Neural crest cell (in vitro differentiated cells): ENCODE data around the gene IFNAR2. TPM values are rescaled to one million over a fixed set of nuclear protein-coding genes. Genes with fewer than 3 reads are reported as not detected.

ENCODE experiments used
- DNase-seq: peaks from one replicate; pipeline ENCODE4 v3.0.0; 2021; ENCODE audit warnings: low read depth, mixed read lengths, low spot score
- H3K27ac Mint-ChIP-seq: one replicate; pipeline ENCODE4 v1.8.0; 2021; ENCODE audit warnings: mild to moderate bottlenecking, mixed read lengths; ENCODE audit not compliant: unreplicated experiment
- H3K27me3 Mint-ChIP-seq: 2 replicates; pipeline ENCODE4 v1.8.0; 2021; ENCODE audit warnings: low read depth, mild to moderate bottlenecking, mixed read lengths
- H3K36me3 Mint-ChIP-seq: 2 replicates; pipeline ENCODE4 v1.8.0; 2021; ENCODE audit warnings: low read depth, mild to moderate bottlenecking, mixed read lengths
- H3K4me1 Mint-ChIP-seq: 2 replicates; pipeline ENCODE4 v1.8.0; 2021; ENCODE audit warnings: mixed read lengths
- H3K4me3 Mint-ChIP-seq: one replicate; pipeline ENCODE4 v1.8.0; 2021; ENCODE audit warnings: mild to moderate bottlenecking, mixed read lengths
- H3K9me3 Mint-ChIP-seq: 2 replicates; pipeline ENCODE4 v1.8.0; 2021; ENCODE audit warnings: mixed read lengths
- total RNA-seq: library from RNA; stranded (reverse); gene quantifications from 2 replicates; pipeline ENCODE4 v1.2.1, GENCODE V29; 2021
- TF ChIP-seq, protein P1 (sequence below): fragments of 200-600 bp; sonication (generic); conservative IDR thresholded peaks from 2 replicates; pipeline ENCODE4 v1.5.0; 2021; ENCODE audit warnings: antibody characterized with exemption, mild to moderate bottlenecking

The IFNAR2 gene
- total RNA-seq, 1 donor from 2014 or later = 10.8 TPM

GRCh38 chr21:33266050-33266788, 36.5 kb downstream of the IFNAR2 start, which contains the start of gene IL10RB:
Gene IL10RB (plus strand): TSS chr21:33266367. CDS start chr21:33266466, 99 bp downstream.
- Mint-ChIP-seq H3K27ac (no peak within 1 kb of the TSS), H3K36me3 (no peaks in the 10 kb centered on the region), H3K9me3 (no peaks in the 10 kb centered on the region), H3K4me1 (peaks cover 21% of the 10 kb centered on the region), H3K4me3 (peak within 1 kb of the TSS; percentile 91), H3K27me3 (no peaks in the 10 kb centered on the region)
- peak; percentile 53 for DNase-seq
- TF ChIP-seq, protein P1, sequence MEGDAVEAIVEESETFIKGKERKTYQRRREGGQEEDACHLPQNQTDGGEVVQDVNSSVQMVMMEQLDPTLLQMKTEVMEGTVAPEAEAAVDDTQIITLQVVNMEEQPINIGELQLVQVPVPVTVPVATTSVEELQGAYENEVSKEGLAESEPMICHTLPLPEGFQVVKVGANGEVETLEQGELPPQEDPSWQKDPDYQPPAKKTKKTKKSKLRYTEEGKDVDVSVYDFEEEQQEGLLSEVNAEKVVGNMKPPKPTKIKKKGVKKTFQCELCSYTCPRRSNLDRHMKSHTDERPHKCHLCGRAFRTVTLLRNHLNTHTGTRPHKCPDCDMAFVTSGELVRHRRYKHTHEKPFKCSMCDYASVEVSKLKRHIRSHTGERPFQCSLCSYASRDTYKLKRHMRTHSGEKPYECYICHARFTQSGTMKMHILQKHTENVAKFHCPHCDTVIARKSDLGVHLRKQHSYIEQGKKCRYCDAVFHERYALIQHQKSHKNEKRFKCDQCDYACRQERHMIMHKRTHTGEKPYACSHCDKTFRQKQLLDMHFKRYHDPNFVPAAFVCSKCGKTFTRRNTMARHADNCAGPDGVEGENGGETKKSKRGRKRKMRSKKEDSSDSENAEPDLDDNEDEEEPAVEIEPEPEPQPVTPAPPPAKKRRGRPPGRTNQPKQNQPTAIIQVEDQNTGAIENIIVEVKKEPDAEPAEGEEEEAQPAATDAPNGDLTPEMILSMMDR = no peak

- no peaks in the 10 kb centered on the region for H3K36me3 Mint-ChIP-seq
- TF ChIP-seq, protein P1 = no peak
- peak overlapping the region; percentile 91 for H3K4me3 Mint-ChIP-seq
- DNase-seq = no peak
- peaks cover 21% of the 10 kb centered on the region for H3K4me1 Mint-ChIP-seq
- H3K27me3 Mint-ChIP-seq = no peaks in the 10 kb centered on the region
- no peaks in the 10 kb centered on the region for H3K9me3 Mint-ChIP-seq
- no peak overlapping the region for H3K27ac Mint-ChIP-seq
These were observed 37.0 kb downstream of the IFNAR2 start for GRCh38 chr21:33266789-33267135.

GRCh38 chr21:33267250-33267649, 37.5 kb downstream of the IFNAR2 start:
- Mint-ChIP-seq H3K27ac (no peak overlapping the region), H3K4me1 (peaks cover 21% of the 10 kb centered on the region), H3K9me3 (no peaks in the 10 kb centered on the region), H3K36me3 (no peaks in the 10 kb centered on the region), H3K27me3 (no peaks in the 10 kb centered on the region), H3K4me3 (peak overlapping the region; percentile 91)
- TF ChIP-seq, protein P1 = no peak
- DNase-seq = no peak

DNA sequence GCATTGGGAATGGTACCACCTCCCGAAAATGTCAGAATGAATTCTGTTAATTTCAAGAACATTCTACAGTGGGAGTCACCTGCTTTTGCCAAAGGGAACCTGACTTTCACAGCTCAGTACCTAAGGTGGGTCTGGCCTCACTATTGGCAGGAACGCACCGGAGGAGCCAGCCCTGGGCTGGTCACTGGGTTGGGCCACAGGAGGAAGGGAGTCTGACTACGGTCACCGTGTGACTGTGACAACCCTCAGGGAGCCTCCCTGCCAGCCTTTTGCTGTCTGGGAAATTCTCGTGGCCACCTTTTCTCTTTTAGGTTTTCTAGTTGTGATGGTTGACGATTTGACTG, 38.6 kb downstream of the IFNAR2 start:
- H3K27me3 Mint-ChIP-seq = no peaks in the 10 kb centered on the region
- H3K4me3 Mint-ChIP-seq = peak overlapping the region; percentile 91
- peaks cover 2% of the 10 kb centered on the region for H3K36me3 Mint-ChIP-seq
- DNase-seq = no peak
- H3K27ac Mint-ChIP-seq = no peak overlapping the region
- H3K9me3 Mint-ChIP-seq = no peaks in the 10 kb centered on the region
- peaks cover 21% of the 10 kb centered on the region for H3K4me1 Mint-ChIP-seq
- TF ChIP-seq, protein P1 = no peak

GRCh38 chr21:33268737-33269441, 39.2 kb downstream of the IFNAR2 start:
- peak overlapping the region; percentile 17 for H3K4me3 Mint-ChIP-seq
- TF ChIP-seq, protein P1 = no peak
- no peak for DNase-seq
- H3K27me3 Mint-ChIP-seq = no peaks in the 10 kb centered on the region
- peaks cover 21% of the 10 kb centered on the region for H3K4me1 Mint-ChIP-seq
- peaks cover 5% of the 10 kb centered on the region for H3K36me3 Mint-ChIP-seq
- H3K9me3 Mint-ChIP-seq = no peaks in the 10 kb centered on the region
- no peak overlapping the region for H3K27ac Mint-ChIP-seq
